Suprapubic skin (tissue), 4 donors: Measurements from ENCODE around the gene CD40.

Experiments
- CTCF ChIP-seq, 2 donors: fragments of 200-600 bp in 1 of 2; fragments of 450-650 bp in 1 of 2; sonication (generic) in 1 of 2; IDR thresholded peaks; one replicate each; pipeline ENCODE4 v1.5.1; 2016 to 2019; ENCODE audit warnings: antibody characterized with exemption in 2 of 2, mild to moderate bottlenecking in 1 of 2, moderate library complexity in 1 of 2
- POLR2A ChIP-seq, 2 donors: fragments of 450-650 bp; IDR thresholded peaks; one replicate each; pipeline ENCODE4 v1.6.1; 2017; ENCODE audit warnings: antibody characterized with exemption in 2 of 2, mild to moderate bottlenecking in 2 of 2, moderate library complexity in 2 of 2
- POLR2AphosphoS5 ChIP-seq, 3 donors: sonication (generic); formaldehyde crosslinking; IDR thresholded peaks; one replicate each; pipeline ENCODE4 v1.6.1; 2017; ENCODE audit warnings: antibody characterized with exemption in 3 of 3

- TF ChIP-seq POLR2AphosphoS5 (IDR thresholded peaks at IDR 0.05), result no peak
- no peak for TF ChIP-seq CTCF (IDR thresholded peaks at IDR 0.05)
- TF ChIP-seq POLR2A (IDR thresholded peaks at IDR 0.05), result no peak
Measured at GRCh38 chr20:46101957-46102356, 16.2 kb upstream of the CD40 start.
